Gastrocnemius medialis (tissue), 4 donors: Measurements from ENCODE around the gene PSMD9.

Experiments
- POLR2A ChIP-seq, 2 donors: fragments of 450-650 bp; IDR thresholded peaks; one replicate each; pipeline ENCODE4 v1.6.1; 2017; ENCODE audit warnings: antibody characterized with exemption in 2 of 2, mild to moderate bottlenecking in 2 of 2, moderate library complexity in 2 of 2
- TF ChIP-seq, protein P1 (sequence below), 5 experiments: fragments of 450-650 bp in 3 of 5; fragments of 200-600 bp in 2 of 5; sonication (generic) in 2 of 5; IDR thresholded peaks in 4 of 5; conservative IDR thresholded peaks in 1 of 5; 1 replicate in 4 of 5; 2 replicates in 1 of 5; pipeline ENCODE4 v1.5.1; 2016 to 2019; ENCODE audit warnings: antibody characterized with exemption in 5 of 5, mild to moderate bottlenecking in 3 of 5, moderate library complexity in 3 of 5

DNA sequence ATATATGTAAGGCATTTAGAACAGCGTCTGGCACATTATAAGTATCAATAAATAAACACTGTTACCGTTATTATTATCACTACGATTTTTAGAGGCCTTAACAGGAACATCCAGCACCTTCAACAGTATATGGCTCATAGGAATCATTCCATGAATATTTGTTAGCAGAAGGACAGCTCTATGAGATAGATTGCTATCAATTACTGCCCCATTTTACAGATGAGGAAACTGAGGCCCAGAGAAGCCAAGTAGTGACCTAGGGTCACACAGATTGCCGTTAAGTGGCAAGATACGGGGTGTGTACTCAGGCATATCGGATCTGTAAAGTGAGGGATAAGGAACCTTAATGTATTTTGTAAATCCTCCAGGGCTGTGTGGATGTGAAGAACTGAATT, 510 bp upstream of the PSMD9 start:
- TF ChIP-seq, protein P1, sequence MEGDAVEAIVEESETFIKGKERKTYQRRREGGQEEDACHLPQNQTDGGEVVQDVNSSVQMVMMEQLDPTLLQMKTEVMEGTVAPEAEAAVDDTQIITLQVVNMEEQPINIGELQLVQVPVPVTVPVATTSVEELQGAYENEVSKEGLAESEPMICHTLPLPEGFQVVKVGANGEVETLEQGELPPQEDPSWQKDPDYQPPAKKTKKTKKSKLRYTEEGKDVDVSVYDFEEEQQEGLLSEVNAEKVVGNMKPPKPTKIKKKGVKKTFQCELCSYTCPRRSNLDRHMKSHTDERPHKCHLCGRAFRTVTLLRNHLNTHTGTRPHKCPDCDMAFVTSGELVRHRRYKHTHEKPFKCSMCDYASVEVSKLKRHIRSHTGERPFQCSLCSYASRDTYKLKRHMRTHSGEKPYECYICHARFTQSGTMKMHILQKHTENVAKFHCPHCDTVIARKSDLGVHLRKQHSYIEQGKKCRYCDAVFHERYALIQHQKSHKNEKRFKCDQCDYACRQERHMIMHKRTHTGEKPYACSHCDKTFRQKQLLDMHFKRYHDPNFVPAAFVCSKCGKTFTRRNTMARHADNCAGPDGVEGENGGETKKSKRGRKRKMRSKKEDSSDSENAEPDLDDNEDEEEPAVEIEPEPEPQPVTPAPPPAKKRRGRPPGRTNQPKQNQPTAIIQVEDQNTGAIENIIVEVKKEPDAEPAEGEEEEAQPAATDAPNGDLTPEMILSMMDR (IDR thresholded peaks at IDR 0.05 in 4 of 5, conservative IDR thresholded peaks at IDR 0.05 in 1 of 5): no peak
- no peak for TF ChIP-seq POLR2A (IDR thresholded peaks at IDR 0.05)
